D721Med (cell line): Measurements from ENCODE around the gene SLC4A8.
"Not testable (repeated sequence)": the region's sequence is repeated elsewhere in the genome, so short reads cannot be mapped to it uniquely, and the experiment has no call there.

Source experiments
- DNase-seq: peaks from one replicate; pipeline ENCODE4 v3.0.0; 2011; ENCODE audit warnings: low spot score; ENCODE audit not compliant: insufficient read length
- FAIRE-seq: peaks from 2 replicates; lab custom pipeline; 2011; peaks lifted over from hg19 to GRCh38; lab: Jason Lieb, UNC
- CTCF ChIP-seq: IDR thresholded peaks from 2 replicates; pipeline ENCODE4 v1.5.1; 2012; ENCODE audit warnings: mild to moderate bottlenecking, control low read depth; ENCODE audit not compliant: insufficient read depth; ENCODE audit errors: missing control alignments

The SLC4A8 gene

GRCh38 chr12:51441583-51441982 lies 17.0 kb downstream of the SLC4A8 start:
- no peak for FAIRE-seq
- DNase-seq, result no peak
- TF ChIP-seq CTCF, result no peak

GRCh38 chr12:51442324-51442723 lies 17.7 kb downstream of the SLC4A8 start:
- no peak for FAIRE-seq
- TF ChIP-seq CTCF, result no peak
- no peak for DNase-seq

- FAIRE-seq (no peak), DNase-seq (no peak)
- TF ChIP-seq CTCF, result no peak
These were observed 18.9 kb downstream of the SLC4A8 start for GRCh38 chr12:51443573-51443972.

- FAIRE-seq (no peak), DNase-seq (no peak)
- TF ChIP-seq CTCF, result no peak
These were observed 24.1 kb downstream of the SLC4A8 start for GRCh38 chr12:51448618-51449256.

- no peak for TF ChIP-seq CTCF
- no peak for FAIRE-seq
- no peak for DNase-seq
These were observed 25.1 kb downstream of the SLC4A8 start for GRCh38 chr12:51449580-51450246.

- DNase-seq (no peak), FAIRE-seq (no peak)
- no peak for TF ChIP-seq CTCF
These were observed 25.7 kb downstream of the SLC4A8 start for GRCh38 chr12:51450333-51450732.

GRCh38 chr12:51450806-51451205 lies 26.2 kb downstream of the SLC4A8 start:
- TF ChIP-seq CTCF, result no peak
- FAIRE-seq (no peak), DNase-seq (no peak)

GRCh38 chr12:51454016-51454415 lies 29.4 kb downstream of the SLC4A8 start:
- FAIRE-seq, DNase-seq: not testable (repeated sequence)

GRCh38 chr12:51455050-51455449 lies 30.4 kb downstream of the SLC4A8 start:
- not testable (repeated sequence) for DNase-seq, FAIRE-seq
